H1 (cell line): Measurements from ENCODE around the gene ATOH8. TPM values are rescaled to one million over a fixed set of nuclear protein-coding genes. Genes with fewer than 3 reads are reported as not detected.

ENCODE experiments used
- CTCF ChIA-PET: fragments of 300-600 bp; sonication (Branson Sonifier 250); formaldehyde crosslinking; loops from one replicate; lab custom pipeline; 2021; ENCODE audit not compliant: partially characterized antibody; lab: Charles Lee
- POLR2A ChIA-PET: fragments of 300-600 bp; sonication (Branson Sonifier 250); formaldehyde crosslinking; loops from one replicate; lab custom pipeline; 2021; ENCODE audit warnings: inconsistent platforms; ENCODE audit not compliant: partially characterized antibody; lab: Charles Lee
- DNase-seq, 2 experiments: peaks; one replicate each; pipeline versions ENCODE4 v3.0.0 to v3.0.0-alpha.2; 2010 to 2022; ENCODE audit warnings: low spot score in 2 of 2, low read depth in 1 of 2, mixed read lengths in 1 of 2
- FAIRE-seq: peaks from 2 replicates; lab custom pipeline; 2011; peaks lifted over from hg19 to GRCh38; lab: Jason Lieb, UNC
- H2AFZ ChIP-seq: 2 replicates; pipeline ENCODE4 v1.8.1; 2012; ENCODE audit warnings: low read length, inconsistent platforms
- H2AK5ac ChIP-seq: 2 replicates; pipeline ENCODE4 v1.6.1; 2013; ENCODE audit warnings: low read depth, low read length
- H2BK120ac ChIP-seq: replicated peaks from 2 replicates; pipeline ENCODE3; 2013; ENCODE audit warnings: low read depth, low read length, inconsistent platforms
- H2BK12ac ChIP-seq: 2 replicates; pipeline ENCODE4 v1.6.1; 2013; ENCODE audit warnings: low read depth, low read length
- H2BK15ac ChIP-seq: 2 replicates; pipeline ENCODE4 v1.6.1; 2013; ENCODE audit warnings: low read length
- H2BK20ac ChIP-seq: 2 replicates; pipeline ENCODE4 v1.6.1; 2013; ENCODE audit warnings: low read length
- H2BK5ac ChIP-seq: 2 replicates; pipeline ENCODE4 v1.6.1; 2013; ENCODE audit warnings: low read depth, low read length
- H3K14ac ChIP-seq: 2 replicates; pipeline ENCODE4 v1.6.1; 2013; ENCODE audit warnings: inconsistent platforms; ENCODE audit not compliant: insufficient read length
- H3K18ac ChIP-seq: 2 replicates; pipeline ENCODE4 v1.6.1; 2013; ENCODE audit warnings: low read length; ENCODE audit errors: extremely low read depth
- H3K23ac ChIP-seq: 2 replicates; pipeline ENCODE4 v1.6.1; 2013; ENCODE audit warnings: inconsistent platforms; ENCODE audit not compliant: insufficient read length
- H3K23me2 ChIP-seq: 2 replicates; pipeline ENCODE4 v1.6.1; 2013; ENCODE audit warnings: low read depth, low read length
- H3K27ac ChIP-seq: 2 replicates; pipeline ENCODE4 v1.6.1; 2011; ENCODE audit warnings: low read depth, low read length, inconsistent platforms
- H3K27me3 ChIP-seq, 4 experiments: replicated peaks in 1 of 4; 1 replicate in 1 of 4; 2 replicates in 3 of 4; pipeline versions ENCODE4 v1.6.1 to v1.8.1; 2011 to 2013; ENCODE audit warnings: low read length in 3 of 4, mild to moderate bottlenecking in 3 of 4, inconsistent platforms in 2 of 4, mixed read lengths in 2 of 4, moderate library complexity in 1 of 4; ENCODE audit not compliant: control insufficient read depth in 3 of 4, insufficient read depth in 3 of 4; ENCODE audit errors: extremely low read depth in 1 of 4
- H3K36me3 ChIP-seq, 4 experiments: 2 replicates each; pipeline versions ENCODE4 v1.6.1 to v1.8.1; 2011 to 2013; ENCODE audit warnings: mild to moderate bottlenecking in 4 of 4, low read length in 3 of 4, moderate library complexity in 2 of 4, control low read depth in 1 of 4, inconsistent platforms in 1 of 4; ENCODE audit not compliant: insufficient read depth in 4 of 4, control insufficient read depth in 2 of 4
- H3K4ac ChIP-seq: replicated peaks from 2 replicates; pipeline ENCODE3; 2013; ENCODE audit warnings: low read length, low read depth, mixed read lengths, inconsistent platforms; ENCODE audit not compliant: insufficient read length
- H3K4me1 ChIP-seq, 4 experiments: replicated peaks in 1 of 4; 1 replicate in 1 of 4; 2 replicates in 3 of 4; pipeline versions ENCODE4 v1.6.1 to v1.8.1; 2011 to 2013; ENCODE audit warnings: low read length in 3 of 4, inconsistent platforms in 2 of 4, mixed read lengths in 1 of 4; ENCODE audit not compliant: insufficient read depth in 4 of 4, control insufficient read depth in 3 of 4
- H3K4me2 ChIP-seq, 2 experiments: 2 replicates each; pipeline versions ENCODE4 v1.6.1 to v1.8.1; 2011 to 2013; ENCODE audit warnings: low read depth in 2 of 2, low read length in 2 of 2, control low read depth in 1 of 2, inconsistent platforms in 1 of 2, mild to moderate bottlenecking in 1 of 2; ENCODE audit not compliant: insufficient read depth in 1 of 2
- H3K4me3 ChIP-seq, 4 experiments: fragments of 200-600, 300-600 bp in 1 of 4; sonication (generic), shearing (Covaris generic), sonication (Bioruptor Twin) in 1 of 4; 2 replicates each; pipeline versions ENCODE4 v1.5.1 to v1.8.1; 2011 to 2016; ENCODE audit warnings: low read length in 4 of 4, low read depth in 3 of 4, control low read depth in 2 of 4, inconsistent platforms in 2 of 4, mild to moderate bottlenecking in 2 of 4, mixed read lengths in 1 of 4, moderate library complexity in 1 of 4; ENCODE audit not compliant: insufficient read depth in 2 of 4; ENCODE audit errors: extremely low read depth in 1 of 4
- H3K56ac ChIP-seq: replicated peaks from 2 replicates; pipeline ENCODE3; 2013; ENCODE audit warnings: low read depth, mild to moderate bottlenecking, mixed read lengths, low read length, inconsistent platforms; ENCODE audit not compliant: insufficient read length
- H3K79me1 ChIP-seq: 2 replicates; pipeline ENCODE4 v1.6.1; 2013; ENCODE audit warnings: low read depth, low read length, control low read depth
- H3K79me2 ChIP-seq, 2 experiments: 2 replicates each; pipeline versions ENCODE4 v1.6.1 to v1.8.1; 2012 to 2013; ENCODE audit warnings: low read length in 2 of 2, mild to moderate bottlenecking in 2 of 2, inconsistent platforms in 1 of 2; ENCODE audit not compliant: insufficient read depth in 2 of 2, control insufficient read depth in 1 of 2
- H3K9ac ChIP-seq, 4 experiments: replicated peaks in 1 of 4; 1 replicate in 1 of 4; 2 replicates in 3 of 4; pipeline versions ENCODE4 v1.6.1 to v1.8.1; 2011 to 2013; ENCODE audit warnings: low read depth in 3 of 4, low read length in 3 of 4, control low read depth in 2 of 4, mild to moderate bottlenecking in 2 of 4, moderate library complexity in 2 of 4, inconsistent platforms in 1 of 4; ENCODE audit errors: extremely low read depth in 1 of 4
- H3K9me3 ChIP-seq, 2 experiments: 2 replicates each; pipeline versions ENCODE4 v1.6.1 to v1.8.1; 2012 to 2013; ENCODE audit warnings: mild to moderate bottlenecking in 2 of 2, moderate library complexity in 2 of 2, control low read depth in 1 of 2, inconsistent platforms in 1 of 2, low read depth in 1 of 2, low read length in 1 of 2, mixed read lengths in 1 of 2; ENCODE audit not compliant: insufficient read depth in 2 of 2
- H4K20me1 ChIP-seq, 2 experiments: replicated peaks in 1 of 2; 2 replicates each; pipeline versions ENCODE3 to v1.8.1; 2011 to 2013; ENCODE audit warnings: inconsistent platforms in 2 of 2, low read length in 2 of 2, mild to moderate bottlenecking in 1 of 2; ENCODE audit not compliant: insufficient read depth in 2 of 2, control insufficient read depth in 1 of 2
- H4K5ac ChIP-seq: 2 replicates; pipeline ENCODE4 v1.6.1; 2013; ENCODE audit warnings: low read length, low read depth, mixed read lengths, inconsistent platforms; ENCODE audit not compliant: insufficient read length
- H4K8ac ChIP-seq: 2 replicates; pipeline ENCODE4 v1.8.0; 2013; ENCODE audit warnings: mild to moderate bottlenecking, moderate library complexity, low read length, inconsistent platforms; ENCODE audit not compliant: insufficient read depth; ENCODE audit errors: extremely low read depth
- H4K91ac ChIP-seq: replicated peaks from 2 replicates; pipeline ENCODE3; 2013; ENCODE audit warnings: low read length, mixed read lengths, inconsistent platforms; ENCODE audit not compliant: insufficient read length
- HDAC2 ChIP-seq, 2 experiments: fragments of 300-600 bp in 1 of 2; sonication (generic) in 1 of 2; IDR thresholded peaks; 2 replicates each; pipeline ENCODE4 v1.6.1; 2011 to 2012; ENCODE audit warnings: low read depth in 2 of 2, low read length in 2 of 2, mild to moderate bottlenecking in 2 of 2, moderate library complexity in 2 of 2, borderline replicate concordance in 1 of 2, inconsistent platforms in 1 of 2
- NRF1 ChIP-seq: IDR thresholded peaks from 2 replicates; pipeline ENCODE4 v1.6.1; 2011; ENCODE audit warnings: mild to moderate bottlenecking, low read depth, low read length, improper control_type of control experiment
- WGBS, 2 experiments: shearing (Covaris generic) in 1 of 2; methylation state at CpG; one replicate each; pipeline versions ENCODE4 v1.1.6 to v1.1.7; 2013 to 2015; ENCODE audit warnings: low lambda C conversion rate in 2 of 2, mixed read lengths in 2 of 2, inconsistent platforms in 1 of 2, low coverage in 1 of 2, missing lambda C conversion rate in 1 of 2; ENCODE audit not compliant: insufficient replicate concordance in 2 of 2, insufficient coverage in 1 of 2, insufficient read length in 1 of 2; ENCODE audit errors: extremely low coverage in 1 of 2, missing lambda C conversion rate in 1 of 2; 5-methylcytosine and 5-hydroxymethylcytosine counted together
- polyA plus RNA-seq, 7 experiments: library from polyadenylated mRNA; depleted of rRNA in 3 of 7; stranded (reverse) in 5 of 7; unstranded in 2 of 7; fragments of >200 nt in 5 of 7; fragments of 200-250 nt in 2 of 7; gene quantifications; 1 replicate in 5 of 7; 2 replicates in 1 of 7; 4 replicates in 1 of 7; pipeline versions ENCODE4 v1.2.1 to v1.2.3, GENCODE V29; 2011 to 2013; ENCODE audit warnings: missing spikeins in 2 of 7, mixed read lengths in 2 of 7
- total RNA-seq: library from RNA; stranded (reverse); fragmentation: NEBNext Ultra II Directional; extraction: Animal tissue kit (Norgen Biotek cat#: 25700); gene quantifications from 2 replicates; pipeline ENCODE4 v1.2.1, GENCODE V29; 2021

The ATOH8 gene
- total and polyA plus RNA-seq, 2 of the 8 experiments (the other 6 are each of a cell fraction or from before 2014, with no cell fraction given): 0.50 to 0.53 TPM

DNA sequence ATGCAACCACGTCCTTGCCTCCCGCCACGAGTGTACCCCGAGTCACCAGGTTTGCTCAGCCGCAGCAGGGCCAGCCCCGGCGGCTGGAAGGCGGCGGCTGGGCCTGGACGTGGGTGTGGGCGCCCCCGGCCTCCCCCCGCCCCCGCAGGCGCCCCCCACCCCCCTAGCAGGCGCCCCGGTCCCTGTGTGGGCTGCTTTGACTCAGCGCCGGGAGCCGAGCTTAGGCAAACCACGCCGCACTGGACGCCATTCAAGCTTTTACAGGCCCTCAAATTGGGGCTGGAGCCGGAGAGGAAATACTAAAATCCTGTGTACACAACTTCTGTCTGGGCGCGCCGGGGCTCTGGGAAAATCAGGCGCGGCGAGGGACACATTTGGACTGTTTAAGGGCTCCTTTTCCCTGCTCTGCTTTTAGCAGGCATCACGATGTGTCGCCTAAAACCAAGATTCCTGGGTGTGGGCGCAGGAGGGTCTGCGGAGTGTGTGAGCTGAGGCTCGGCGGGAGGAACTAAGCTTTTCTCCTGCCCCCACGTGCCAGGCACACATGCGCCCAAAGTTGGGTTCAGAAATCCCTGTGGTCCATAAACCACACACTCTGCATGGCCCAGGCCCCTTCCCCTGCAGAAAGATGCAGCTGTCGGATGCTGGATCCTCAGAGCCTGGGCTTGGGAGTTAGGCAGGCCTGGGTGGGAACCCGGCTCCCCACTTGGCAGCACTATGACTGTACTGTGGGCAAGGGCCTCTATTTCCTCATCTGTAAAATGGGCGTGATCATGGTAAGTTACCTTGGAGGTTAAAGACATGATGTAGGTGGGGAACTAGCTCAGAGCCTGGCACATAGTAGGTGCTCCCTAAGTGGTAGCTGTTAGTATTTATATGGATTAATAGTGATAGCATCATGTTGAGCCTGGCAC is 57.6 kb downstream of the ATOH8 start:
- Histone ChIP-seq H3K9ac (no peak overlapping the region; a peak in 1 of 7 replicates), H3K18ac (no peak overlapping the region), H3K27ac (no peak overlapping the region), H3K56ac (no peak overlapping the region), H4K8ac (peak overlapping the region; percentile 32), H2BK15ac (no peak overlapping the region), H3K4me2 (no peak overlapping the region), H3K23ac (no peak overlapping the region), H2BK12ac (no peak overlapping the region), H3K9me3 (no peaks in the 10 kb centered on the region), H2BK5ac (no peak overlapping the region), H4K91ac (no peak overlapping the region), H2AK5ac (no peak overlapping the region), H2AFZ (no peak overlapping the region), H3K4me1 (no peaks in the 10 kb centered on the region; a peak in 1 of 7 replicates), H4K5ac (no peak overlapping the region), H3K79me1 (no peaks in the 10 kb centered on the region), H4K20me1 (no peaks in the 10 kb centered on the region), H3K23me2 (no peaks in the 10 kb centered on the region), H2BK120ac (no peak overlapping the region), H3K4me3 (no peak overlapping the region), H3K36me3 (no peaks in the 10 kb centered on the region), H3K14ac (no peak overlapping the region), H3K79me2 (no peaks in the 10 kb centered on the region), H3K4ac (no peak overlapping the region), H3K27me3 (no peaks in the 10 kb centered on the region), H2BK20ac (no peak overlapping the region)
- TF ChIP-seq NRF1 (no peak), HDAC2 (IDR thresholded peaks at IDR 0.05; ENCODE audit: borderline replicate concordance in 1 of 2, low read depth in 2 of 2, low read length in 2 of 2) (0 out of 4 replicates have a peak, but pooled peaks of 1 of the 2 experiments have one; percentile 11)
- ChIA-PET POLR2A (interaction anchor here (1.1 to 1.2 kb wide), 2 partner anchors 47 to 151 kb away, joined by 3 read pairs; no protein-coding TSS in a partner anchor), CTCF (interaction anchor here (0.7 to 11.2 kb wide), 16 partner anchors 7 to 134 kb away, joined by 3 to 128 read pairs (median 12); partner anchors contain the start of gene ATOH8)
- no peak for FAIRE-seq
- 84% methylated on average over 33 of the region's 41 CpGs; no CpG with 5 or more reads in 1 of the 2 experiments for WGBS, 2 experiments
- DNase-seq: no peak
